IMR-90 (cell line): ENCODE measurements around the gene DEPDC5. TPM values are rescaled to one million over a fixed set of nuclear protein-coding genes. Genes with fewer than 3 reads are reported as not detected.

Source experiments
- ATAC-seq: fragments of 200-7000 bp; cut with Tn5 transposase; 2 replicates; pipeline ENCODE4 v1.9.1; 2020; ENCODE audit warnings: low read depth, mild to moderate bottlenecking, moderate library complexity
- BruUV-seq: library from RNA; stranded (reverse); fragments of 400-500 nt; replicated peaks from 2 replicates; lab custom pipeline; 2021; lab: Mats Ljungman, UMichigan
- CTCF ChIA-PET: fragments of 300-600 bp; formaldehyde crosslinking; extraction: SDS; loops from one replicate; lab custom pipeline; 2021; ENCODE audit warnings: antibody characterized with exemption; lab: Yijun Ruan, JAX
- POLR2A ChIA-PET: fragments of 300-600 bp; sonication (Branson Sonifier 250); formaldehyde crosslinking; loops from one replicate; lab custom pipeline; 2022; ENCODE audit warnings: antibody characterized with exemption; ENCODE audit not compliant: unreplicated experiment; lab: Charles Lee
- DNase-seq: peaks from one replicate; pipeline ENCODE4 v3.0.0; 2013
- H2AFZ ChIP-seq: replicated peaks from 2 replicates; pipeline ENCODE3; 2013; ENCODE audit warnings: low read length, mild to moderate bottlenecking; ENCODE audit not compliant: poor library complexity
- H2AK5ac ChIP-seq: 2 replicates; pipeline ENCODE4 v1.6.1; 2013; ENCODE audit warnings: low read depth, low read length, inconsistent platforms
- H2AK9ac ChIP-seq: replicated peaks from 2 replicates; pipeline ENCODE3; 2013; ENCODE audit warnings: mild to moderate bottlenecking, low read depth, low read length, moderate library complexity; ENCODE audit not compliant: poor library complexity
- H2BK120ac ChIP-seq: 2 replicates; pipeline ENCODE4 v1.6.1; 2013; ENCODE audit warnings: low read depth, low read length, inconsistent platforms
- H2BK15ac ChIP-seq: 3 replicates; pipeline ENCODE4 v1.6.1; 2013; ENCODE audit warnings: low read depth, low read length, inconsistent platforms
- H2BK20ac ChIP-seq: 2 replicates; pipeline ENCODE4 v1.6.1; 2013; ENCODE audit warnings: low read depth, mild to moderate bottlenecking, inconsistent platforms, low read length, moderate library complexity
- H2BK5ac ChIP-seq: 2 replicates; pipeline ENCODE4 v1.6.1; 2013; ENCODE audit warnings: mild to moderate bottlenecking, low read depth, low read length, inconsistent platforms; ENCODE audit not compliant: poor library complexity, severe bottlenecking
- H3K14ac ChIP-seq: replicated peaks from 2 replicates; pipeline ENCODE4 v1.6.1; 2013; ENCODE audit warnings: low read depth, low read length, inconsistent platforms
- H3K18ac ChIP-seq: 2 replicates; pipeline ENCODE4 v1.6.1; 2013; ENCODE audit warnings: low read depth, low read length, control low read depth
- H3K23ac ChIP-seq: 2 replicates; pipeline ENCODE4 v1.6.1; 2013; ENCODE audit warnings: low read depth, low read length, inconsistent platforms
- H3K27ac ChIP-seq: 2 replicates; pipeline ENCODE4 v1.5.1; 2013; ENCODE audit warnings: mild to moderate bottlenecking, control low read depth, low read length; ENCODE audit not compliant: insufficient read depth
- H3K27me3 ChIP-seq: 2 replicates; pipeline ENCODE4 v1.6.1; 2013; ENCODE audit warnings: low read length; ENCODE audit not compliant: control insufficient read depth, insufficient read depth
- H3K36me3 ChIP-seq: 2 replicates; pipeline ENCODE4 v1.6.1; 2013; ENCODE audit warnings: low read length, mixed read lengths; ENCODE audit not compliant: control insufficient read depth, insufficient read depth
- H3K4ac ChIP-seq: 2 replicates; pipeline ENCODE4 v1.6.1; 2013; ENCODE audit warnings: low read depth, low read length, inconsistent platforms
- H3K4me1 ChIP-seq: 2 replicates; pipeline ENCODE4 v1.6.1; 2013; ENCODE audit warnings: low read length, mixed read lengths; ENCODE audit not compliant: control insufficient read depth, insufficient read depth
- H3K4me2 ChIP-seq: 2 replicates; pipeline ENCODE4 v1.6.1; 2013; ENCODE audit warnings: low read depth, mild to moderate bottlenecking, control low read depth, low read length, moderate library complexity
- H3K4me3 ChIP-seq: 2 replicates; pipeline ENCODE4 v1.5.1; 2013; ENCODE audit warnings: low read depth, mild to moderate bottlenecking, control low read depth, low read length, moderate library complexity; ENCODE audit not compliant: insufficient read depth
- H3K56ac ChIP-seq: 2 replicates; pipeline ENCODE4 v1.6.1; 2013; ENCODE audit warnings: low read length, inconsistent platforms; ENCODE audit not compliant: insufficient read depth; ENCODE audit errors: extremely low read depth
- H3K79me1 ChIP-seq, 2 experiments: 2 replicates each; pipeline ENCODE4 v1.6.1; 2013; ENCODE audit warnings: low read length in 2 of 2, inconsistent platforms in 1 of 2, low read depth in 1 of 2
- H3K9ac ChIP-seq: 2 replicates; pipeline ENCODE4 v1.6.1; 2013; ENCODE audit warnings: low read depth, low read length, control low read depth
- H3K9me1 ChIP-seq: 2 replicates; pipeline ENCODE4 v1.6.1; 2013; ENCODE audit warnings: low read length, inconsistent platforms; ENCODE audit not compliant: insufficient read depth
- H3K9me3 ChIP-seq: 2 replicates; pipeline ENCODE4 v1.6.1; 2013; ENCODE audit warnings: low read length; ENCODE audit not compliant: control insufficient read depth, insufficient read depth
- H4K20me1 ChIP-seq: 2 replicates; pipeline ENCODE4 v1.6.1; 2013; ENCODE audit warnings: low read length, inconsistent platforms; ENCODE audit not compliant: insufficient read depth
- H4K5ac ChIP-seq: 2 replicates; pipeline ENCODE4 v1.6.1; 2013; ENCODE audit warnings: mild to moderate bottlenecking, low read depth, low read length, control low read depth
- H4K8ac ChIP-seq, 2 experiments: 2 replicates each; pipeline ENCODE4 v1.6.1; 2013; ENCODE audit warnings: low read depth in 2 of 2, low read length in 2 of 2, control low read depth in 1 of 2, inconsistent platforms in 1 of 2
- H4K91ac ChIP-seq: 2 replicates; pipeline ENCODE4 v1.6.1; 2013; ENCODE audit warnings: low read depth, low read length, inconsistent platforms; ENCODE audit not compliant: insufficient read depth
- CEBPB ChIP-seq: IDR thresholded peaks from 2 replicates; pipeline ENCODE4 v1.6.1; 2012; ENCODE audit warnings: low read depth, low read length, improper control_type of control experiment
- CHD1 ChIP-seq: IDR thresholded peaks from 2 replicates; pipeline ENCODE4 v1.6.1; 2012; ENCODE audit warnings: low read depth, low read length, improper control_type of control experiment
- CTCF ChIP-seq: conservative IDR thresholded peaks from 2 replicates; pipeline ENCODE4 v1.5.1; 2012; ENCODE audit warnings: mild to moderate bottlenecking, low read depth, low read length, improper control_type of control experiment
- ELK1 ChIP-seq: fragments of 150-350 bp; IDR thresholded peaks from 2 replicates; pipeline ENCODE4 v1.6.1; 2016; ENCODE audit warnings: low read depth, mild to moderate bottlenecking, low read length, moderate library complexity, borderline replicate concordance
- POLR2A ChIP-seq: IDR thresholded peaks from 2 replicates; pipeline ENCODE4 v1.6.1; 2012; ENCODE audit warnings: mild to moderate bottlenecking, low read depth, low read length
- WGBS, 2 experiments: methylation state at CpG; one replicate each; pipeline versions ENCODE4 v1.1.5 to v1.1.7; 2013; ENCODE audit warnings: missing lambda C conversion rate in 2 of 2; ENCODE audit not compliant: insufficient read length in 1 of 2; ENCODE audit errors: extremely low coverage in 2 of 2; 5-methylcytosine and 5-hydroxymethylcytosine counted together
- dilution Hi-C: fragments of 300-500 bp; cut with HindIII; formaldehyde crosslinking; loops from one replicate; pipeline ENCODE4 v1.14.3; 2018; ENCODE audit warnings: low sequenced_read_pairs; ENCODE audit not compliant: unreplicated experiment
- in situ Hi-C: fragments of 300-500 bp; cut with MboI; formaldehyde crosslinking; loops from 3 replicates; pipeline ENCODE4 v1.14.3; 2019; ENCODE audit warnings: low sequenced_read_pairs, inconsistent platforms, mixed read lengths
- intact Hi-C: fragments of 100-400 bp; cut with micrococcal nuclease; formaldehyde crosslinking; loops from 2 replicates; pipeline ENCODE4 v1.10.0; 2022
- polyA plus RNA-seq, 3 experiments: library from polyadenylated mRNA; depleted of rRNA; stranded (reverse); fragments of >200 nt; gene quantifications; 2 replicates each; pipeline ENCODE4 v1.2.3, GENCODE V29; 2012; ENCODE audit warnings: low replicate concordance in 1 of 3
- total RNA-seq: library from RNA; depleted of rRNA; stranded (reverse); fragments of >200 nt; gene quantifications from 2 replicates; pipeline ENCODE4 v1.2.3, GENCODE V29; 2012

DEPDC5 gene
- total and polyA plus RNA-seq, 2 of the 4 experiments (the other 2 are of a cell fraction), result 6.6 to 12.9 TPM

DNA sequence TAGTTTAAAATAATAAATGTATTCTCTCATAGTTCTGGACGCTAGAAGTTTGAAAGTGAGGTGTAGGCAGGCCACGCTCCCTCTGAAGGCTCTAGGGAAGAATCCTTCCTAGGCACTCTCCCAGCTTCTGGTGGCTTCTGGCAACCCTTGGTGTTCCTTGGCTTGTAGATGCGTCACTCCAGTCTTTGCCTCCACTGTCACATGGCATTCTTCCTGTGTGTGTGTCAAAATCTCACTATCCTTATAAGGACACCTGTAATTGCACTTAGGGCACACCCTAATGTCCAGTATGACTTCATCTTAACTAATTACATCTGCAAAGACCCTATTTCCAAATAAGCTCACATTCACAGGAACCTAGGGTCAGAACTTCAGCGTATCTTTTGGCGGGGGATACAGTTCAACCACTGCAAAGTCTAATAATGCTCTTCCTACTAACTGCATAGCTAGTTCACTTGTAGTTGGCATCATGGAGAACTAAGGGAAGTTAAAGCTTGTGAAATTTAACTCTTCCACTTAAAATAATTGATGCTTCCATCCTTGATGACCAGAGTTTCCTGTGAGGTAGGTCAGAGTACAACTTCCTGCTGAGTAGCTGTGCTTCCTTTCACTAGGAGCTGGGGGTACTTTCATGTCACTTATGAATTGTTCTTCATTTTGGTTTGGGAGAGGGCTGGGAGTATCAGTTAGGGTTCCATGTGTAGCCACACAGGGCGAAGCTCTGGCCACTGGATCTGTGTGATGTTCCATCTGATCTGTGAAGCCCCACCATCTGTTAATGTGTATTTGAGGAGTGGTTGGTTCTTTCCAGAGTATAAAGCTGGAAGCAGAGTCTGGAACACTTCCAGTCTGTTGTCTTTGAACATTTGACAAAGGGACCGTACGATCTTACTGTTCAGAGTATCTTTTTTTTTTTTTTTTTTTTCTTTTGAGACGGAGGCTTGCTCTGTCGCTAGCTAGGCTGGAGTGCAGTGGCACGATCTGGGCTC, 201.0 kb downstream of the DEPDC5 start:
- Histone ChIP-seq H2AFZ (no peak overlapping the region), H2AK5ac (no peak overlapping the region), H3K4me2 (no peak overlapping the region), H2BK15ac (no peak overlapping the region), H3K36me3 (peaks cover 24% of the 10 kb centered on the region), H4K91ac (no peak overlapping the region), H4K8ac (no peak overlapping the region), H3K9me3 (no peaks in the 10 kb centered on the region), H2BK20ac (no peak overlapping the region), H3K14ac (no peak overlapping the region), H3K9ac (no peak overlapping the region), H4K20me1 (peaks cover 71% of the 10 kb centered on the region), H3K4me3 (no peak overlapping the region), H3K4ac (no peak overlapping the region), H3K9me1 (peaks cover 34% of the 10 kb centered on the region), H3K27ac (no peak overlapping the region), H3K79me1 (peaks cover 54 to 75% of the 10 kb centered on the region in 2 experiments), H3K56ac (no peak overlapping the region), H3K18ac (no peak overlapping the region), H3K23ac (no peak overlapping the region), H2AK9ac (no peak overlapping the region), H2BK120ac (no peak overlapping the region), H3K27me3 (no peaks in the 10 kb centered on the region), H2BK5ac (no peak overlapping the region), H4K5ac (no peak overlapping the region), H3K4me1 (peaks cover 12% of the 10 kb centered on the region)
- in situ Hi-C loops (loop anchor here (25.0 kb wide), 2 partner anchors 393 to 857 kb away; partner anchors contain the start of gene TIMP3), intact Hi-C loops (loop anchor here (5.0 kb wide), 3 partner anchors 128 to 393 kb away; partner anchors contain the start of genes DEPDC5 and PRR14L), dilution Hi-C loops (no loop called here)
- no peak for TF ChIP-seq CHD1
- TF ChIP-seq CTCF, result no peak
- TF ChIP-seq ELK1, result no peak
- TF ChIP-seq CEBPB, result no peak
- no peak for TF ChIP-seq POLR2A
- no TSS peak for BruUV-seq
- no peak for ATAC-seq
- POLR2A ChIA-PET, result no interaction called here
- no peak for DNase-seq
- WGBS, 2 experiments, result no CpG with 5 or more reads among the region's 11 CpGs
- CTCF ChIA-PET, result interaction anchor here (1.7 kb wide), 1 partner anchor 16 kb away, joined by 6 read pairs; no protein-coding TSS in a partner anchor
